ENCODE results near the gene TMEM181.
"Not testable (repeated sequence)": the region's sequence is repeated elsewhere in the genome, so short reads cannot be mapped to it uniquely, and the experiment has no call there.

TMEM181 gene

DNA sequence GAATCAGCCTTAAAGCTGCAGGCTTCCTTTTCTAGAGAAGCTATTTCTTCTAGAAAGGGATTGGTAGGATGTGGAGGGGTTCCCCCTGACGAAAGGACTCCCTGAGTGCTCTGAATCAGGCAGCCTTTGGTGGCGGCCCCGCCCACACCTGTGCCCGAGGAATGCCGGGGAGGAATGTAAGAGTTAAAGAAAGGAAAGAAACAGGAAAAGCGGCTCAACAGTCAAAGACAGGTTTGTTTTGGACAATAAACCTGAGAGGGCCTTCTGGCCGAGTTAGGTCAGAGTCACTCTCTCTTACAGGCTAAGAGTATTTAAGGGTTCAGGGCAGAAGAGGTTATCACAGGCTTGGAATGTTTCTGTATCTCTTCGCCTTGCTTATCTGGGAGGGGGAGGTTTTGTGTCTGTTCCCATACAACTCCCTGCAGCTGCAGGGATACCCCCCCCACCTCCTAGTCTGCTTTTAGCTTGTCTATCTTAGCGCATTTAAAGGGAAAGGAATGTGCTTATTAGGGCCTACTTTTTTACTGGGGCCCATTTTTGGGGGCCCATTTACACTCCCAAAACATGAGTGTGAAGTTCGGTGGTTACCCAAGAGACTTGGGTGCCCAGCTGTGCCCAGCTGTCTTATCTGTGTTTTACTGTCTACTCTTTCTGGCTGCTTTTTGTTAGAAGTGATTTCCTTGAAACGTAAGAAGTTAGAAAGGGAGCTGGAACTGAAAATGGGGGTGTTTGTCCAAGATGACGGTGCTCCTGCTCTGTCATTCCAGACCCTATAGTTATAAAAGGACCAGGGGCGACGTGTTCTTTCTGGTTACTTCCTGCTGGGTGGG, 51.9 kb downstream of the TMEM181 start:
- Histone ChIP-seq H3K4me3 (peak overlapping the region; percentile 15), H3K27ac (peak overlapping the region; percentile 61 to 83)
- DNase-seq (ENCODE audit: low spot score), result no peak
- TF ChIP-seq, protein P1, sequence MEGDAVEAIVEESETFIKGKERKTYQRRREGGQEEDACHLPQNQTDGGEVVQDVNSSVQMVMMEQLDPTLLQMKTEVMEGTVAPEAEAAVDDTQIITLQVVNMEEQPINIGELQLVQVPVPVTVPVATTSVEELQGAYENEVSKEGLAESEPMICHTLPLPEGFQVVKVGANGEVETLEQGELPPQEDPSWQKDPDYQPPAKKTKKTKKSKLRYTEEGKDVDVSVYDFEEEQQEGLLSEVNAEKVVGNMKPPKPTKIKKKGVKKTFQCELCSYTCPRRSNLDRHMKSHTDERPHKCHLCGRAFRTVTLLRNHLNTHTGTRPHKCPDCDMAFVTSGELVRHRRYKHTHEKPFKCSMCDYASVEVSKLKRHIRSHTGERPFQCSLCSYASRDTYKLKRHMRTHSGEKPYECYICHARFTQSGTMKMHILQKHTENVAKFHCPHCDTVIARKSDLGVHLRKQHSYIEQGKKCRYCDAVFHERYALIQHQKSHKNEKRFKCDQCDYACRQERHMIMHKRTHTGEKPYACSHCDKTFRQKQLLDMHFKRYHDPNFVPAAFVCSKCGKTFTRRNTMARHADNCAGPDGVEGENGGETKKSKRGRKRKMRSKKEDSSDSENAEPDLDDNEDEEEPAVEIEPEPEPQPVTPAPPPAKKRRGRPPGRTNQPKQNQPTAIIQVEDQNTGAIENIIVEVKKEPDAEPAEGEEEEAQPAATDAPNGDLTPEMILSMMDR (IDR thresholded peaks at IDR 0.05), result no peak

DNA sequence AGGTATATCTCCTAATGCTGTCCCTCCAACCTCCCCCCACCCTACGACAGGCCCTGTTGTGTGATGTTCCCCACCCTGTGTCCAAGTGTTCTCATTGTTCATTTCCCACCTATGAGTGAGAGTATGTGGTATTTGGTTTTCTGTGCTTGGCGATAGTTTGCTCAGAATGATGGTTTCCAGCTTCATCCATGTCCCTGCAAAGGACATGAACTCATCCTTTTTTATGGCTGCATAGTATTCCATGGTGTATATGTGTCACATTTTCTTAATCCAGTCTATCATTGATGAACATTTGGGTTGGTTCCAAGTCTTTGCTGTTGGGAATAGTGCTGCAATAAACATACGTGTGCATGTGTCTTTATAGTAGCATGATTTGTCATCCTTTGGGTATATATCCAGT, 54.7 kb downstream of the TMEM181 start:
- H3K27ac ChIP-seq; H3K4me3 ChIP-seq; DNase-seq (ENCODE audit: low spot score): not testable (repeated sequence)

- H3K4me3 ChIP-seq; DNase-seq (ENCODE audit: low spot score); H3K27ac ChIP-seq: not testable (repeated sequence)
Observed at GRCh38 chr6:158618289-158618688, 58.4 kb downstream of the TMEM181 start.

DNA sequence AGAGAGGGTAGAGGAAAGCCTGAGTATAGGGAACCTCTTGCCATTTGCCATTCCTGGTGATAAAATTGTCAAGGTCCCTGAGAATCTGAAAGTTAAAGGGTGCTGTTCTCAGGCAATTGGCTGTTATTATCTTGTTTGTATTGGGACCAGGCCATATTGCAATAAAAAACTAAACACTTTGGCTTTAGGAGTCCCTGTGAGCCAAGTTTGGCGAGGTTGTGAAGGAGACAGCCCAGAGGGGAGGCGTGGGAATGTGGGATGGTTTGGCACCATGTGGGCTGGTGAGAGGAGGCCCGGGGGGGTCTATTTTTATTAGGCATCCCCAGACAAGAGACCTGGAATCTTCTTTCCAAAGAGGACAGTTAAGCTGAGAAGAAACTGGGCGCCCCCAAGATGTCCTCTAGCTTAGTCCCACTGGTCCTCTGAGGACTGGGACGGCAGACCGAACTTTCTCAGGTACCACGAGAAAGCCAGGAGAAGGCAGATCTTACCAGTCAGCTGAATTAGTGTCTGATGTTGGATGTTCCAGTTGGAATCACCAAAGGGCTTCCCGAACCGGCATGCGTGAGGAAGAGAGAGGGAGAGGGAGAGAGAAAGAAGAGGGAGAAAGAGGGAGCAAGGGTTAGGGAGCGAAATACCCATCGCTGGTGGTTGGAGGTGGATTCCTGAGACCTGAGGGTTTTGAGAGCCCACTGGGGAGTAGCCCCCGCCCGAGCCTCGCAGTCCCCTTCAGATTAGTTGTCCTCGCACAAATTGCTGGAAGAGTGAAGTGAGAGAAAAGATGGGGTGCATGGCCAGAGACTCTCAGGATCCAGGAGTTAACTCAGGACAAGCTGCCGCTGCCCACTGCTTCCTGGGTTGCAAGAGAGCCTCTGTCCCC, 60.3 kb downstream of the TMEM181 start:
- TF ChIP-seq, protein P1 (IDR thresholded peaks at IDR 0.05), result no peak
- DNase-seq (ENCODE audit: low spot score), result no peak

DNA sequence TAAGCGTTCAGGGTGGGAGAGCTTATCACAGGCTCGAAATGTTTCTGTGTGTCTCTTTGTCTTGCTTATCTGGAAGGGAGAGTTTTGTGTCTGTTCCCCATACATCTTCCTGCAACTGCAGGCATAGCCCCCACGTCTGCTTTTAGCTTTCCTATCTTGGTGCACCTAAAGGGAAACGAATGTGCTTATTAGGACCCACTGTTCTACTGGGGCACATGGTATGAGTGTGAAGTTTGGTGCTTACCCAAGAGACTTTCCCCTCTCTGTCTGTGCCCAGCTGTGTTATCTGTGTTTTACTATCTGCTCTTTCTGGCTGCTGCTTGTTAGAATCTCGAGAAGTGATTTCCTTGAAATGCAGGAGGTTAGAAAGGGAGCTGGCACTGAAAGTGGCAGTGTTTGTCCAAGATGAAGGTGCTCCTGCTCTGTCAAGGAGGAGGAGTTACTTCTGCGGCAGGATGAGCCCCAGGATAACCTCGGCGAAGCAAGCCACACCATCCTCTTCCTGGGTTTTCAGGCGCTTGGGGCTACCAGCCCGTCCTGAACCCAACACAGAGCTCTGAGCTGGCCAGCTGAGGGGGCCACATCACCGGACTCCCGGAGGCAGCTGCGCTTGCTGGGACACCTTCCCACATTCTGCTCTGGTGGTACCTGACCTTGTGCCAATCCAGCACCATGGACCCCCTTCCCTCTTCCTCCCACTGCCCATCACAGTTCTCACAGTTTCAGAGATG, 61.2 kb downstream of the TMEM181 start:
- Histone ChIP-seq H3K4me3 (no peak overlapping the region), H3K27ac (peak overlapping the region in 1 of 2 donors; percentile 45)
- DNase-seq (ENCODE audit: low spot score), result peak; percentile 60
- TF ChIP-seq, protein P1 (IDR thresholded peaks at IDR 0.05), result no peak

More for the DNA sequence above, 60.3 kb downstream of the TMEM181 start:
- Histone ChIP-seq H3K4me3 (no peak overlapping the region), H3K27ac (peak overlapping the region in 1 of 2 donors; percentile 45)

GRCh38 chr6:158621694-158622544, 62.0 kb downstream of the TMEM181 start:
- Histone ChIP-seq H3K27ac (no peak overlapping the region), H3K4me3 (no peak overlapping the region)
- no peak for DNase-seq (ENCODE audit: low spot score)
- TF ChIP-seq, protein P1 (IDR thresholded peaks at IDR 0.05), result no peak

DNA sequence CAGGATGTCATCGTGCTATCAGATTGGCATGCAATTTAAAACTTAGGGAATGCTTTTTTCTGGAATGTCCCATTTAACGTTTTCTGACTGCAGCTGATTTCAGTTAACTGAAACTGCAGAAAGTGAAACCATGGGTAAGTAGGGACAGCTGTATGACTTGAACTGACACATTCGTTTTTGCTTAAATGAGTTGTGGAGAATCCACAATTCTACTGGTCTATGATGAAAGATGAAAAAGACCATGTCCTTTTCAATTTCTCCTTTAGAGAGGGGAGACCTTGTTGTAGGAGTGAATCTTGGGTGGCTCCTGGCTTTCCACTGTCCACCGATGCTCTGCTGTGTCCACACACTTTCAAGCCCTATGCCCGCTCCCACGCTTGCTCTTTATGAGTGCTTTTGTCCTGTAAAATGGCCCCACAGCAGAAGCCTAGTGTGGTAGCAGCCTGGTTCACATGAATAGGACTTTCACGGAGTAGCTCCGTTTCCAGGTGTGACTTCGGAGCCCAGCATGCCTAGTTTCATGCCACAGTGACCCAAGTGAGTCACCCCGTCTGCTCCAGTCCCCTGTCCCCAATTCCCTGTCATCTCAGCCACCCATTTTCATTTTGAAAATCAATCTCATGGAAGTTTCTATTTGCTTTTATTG, 62.8 kb downstream of the TMEM181 start:
- Histone ChIP-seq H3K27ac (no peak overlapping the region), H3K4me3 (no peak overlapping the region)
- TF ChIP-seq, protein P1 (IDR thresholded peaks at IDR 0.05), result no peak
- DNase-seq (ENCODE audit: low spot score), result no peak

Data from coronary artery (tissue), 2 donors.